ENCODE measurements around the gene ZNF609. TPM values are rescaled to one million over a fixed set of nuclear protein-coding genes. Genes with fewer than 3 reads are reported as not detected.

Gene ZNF609
- total RNA-seq, 1 experiment from 2014 or later: 35.0 TPM

GRCh38 chr15:64688770-64689169 is 228.4 kb downstream of the ZNF609 start:
- CTCF ChIA-PET: no interaction called here
- intact Hi-C loops (cut with micrococcal nuclease; ENCODE audit: unreplicated experiment): loop anchor here (10.0 kb wide), 1 partner anchor 474 kb away; no protein-coding TSS in a partner anchor

GRCh38 chr15:64690008-64690407 is 229.6 kb downstream of the ZNF609 start:
- CTCF ChIA-PET: interaction anchor here (1.2 kb wide), 1 partner anchor 38 kb away, joined by 4 read pairs; no protein-coding TSS in a partner anchor
- intact Hi-C loops (cut with micrococcal nuclease; ENCODE audit: unreplicated experiment): no loop called here
- no peaks in the 10 kb centered on the region for H3K9me3 ChIP-seq (ENCODE audit: low read depth, low read length, poor library complexity, severe bottlenecking)
- TF ChIP-seq EZH2 (IDR thresholded peaks at IDR 0.05; ENCODE audit: borderline replicate concordance, low read depth, low read length, poor library complexity, severe bottlenecking) (no peak), CTCF (conservative IDR thresholded peaks at IDR 0.05; ENCODE audit: low read depth, low read length) (no peak)
- POLR2A ChIA-PET (ENCODE audit: low non-redundant PET): no interaction called here
- DNase-seq (ENCODE audit: low spot score): no peak
- H3K36me3 ChIP-seq (ENCODE audit: insufficient read depth, low read length, poor library complexity, severe bottlenecking): peaks cover 58% of the 10 kb centered on the region
- no peaks in the 10 kb centered on the region for H3K27me3 ChIP-seq (replicated peaks; ENCODE audit: insufficient read depth, low read depth, low read length, poor library complexity)
- no TSS peak for BruUV-seq (replicated peaks)
- H3K4me1 ChIP-seq (ENCODE audit: insufficient read depth, low read length, poor library complexity, severe bottlenecking): no peaks in the 10 kb centered on the region
- H3K27ac ChIP-seq (ENCODE audit: low read depth, low read length, poor library complexity, severe bottlenecking): no peak overlapping the region
- H3K4me3 ChIP-seq (ENCODE audit: low read depth, low read length, poor library complexity, severe bottlenecking): no peak overlapping the region

More at GRCh38 chr15:64688770-64689169, 228.4 kb downstream of the ZNF609 start:
- no peaks in the 10 kb centered on the region for H3K27me3 ChIP-seq (replicated peaks; ENCODE audit: insufficient read depth, low read depth, low read length, poor library complexity)
- POLR2A ChIA-PET (ENCODE audit: low non-redundant PET): interaction anchor here (0.6 kb wide), 1 partner anchor 20 kb away, joined by 12 read pairs; no protein-coding TSS in a partner anchor
- BruUV-seq (replicated peaks): no TSS peak
- DNase-seq (ENCODE audit: low spot score): no peak
- no peak overlapping the region for H3K27ac ChIP-seq (ENCODE audit: low read depth, low read length, poor library complexity, severe bottlenecking)
- H3K36me3 ChIP-seq (ENCODE audit: insufficient read depth, low read length, poor library complexity, severe bottlenecking): peaks cover 66% of the 10 kb centered on the region
- H3K9me3 ChIP-seq (ENCODE audit: low read depth, low read length, poor library complexity, severe bottlenecking): no peaks in the 10 kb centered on the region
- H3K4me1 ChIP-seq (ENCODE audit: insufficient read depth, low read length, poor library complexity, severe bottlenecking): no peaks in the 10 kb centered on the region
- no peak for TF ChIP-seq CTCF (conservative IDR thresholded peaks at IDR 0.05; ENCODE audit: low read depth, low read length)
- no peak for TF ChIP-seq EZH2 (IDR thresholded peaks at IDR 0.05; ENCODE audit: borderline replicate concordance, low read depth, low read length, poor library complexity, severe bottlenecking)
- no peak overlapping the region for H3K4me3 ChIP-seq (ENCODE audit: low read depth, low read length, poor library complexity, severe bottlenecking)

- H3K4me3 ChIP-seq (ENCODE audit: low read depth, low read length, poor library complexity, severe bottlenecking): no peak overlapping the region
- TF ChIP-seq CTCF (conservative IDR thresholded peaks at IDR 0.05; ENCODE audit: low read depth, low read length) (peak; percentile 27; the same call in 1 of the 2 replicates), EZH2 (IDR thresholded peaks at IDR 0.05; ENCODE audit: borderline replicate concordance, low read depth, low read length, poor library complexity, severe bottlenecking) (no peak)
- ChIA-PET CTCF (interaction anchor here (0.5 to 1.2 kb wide), 2 partner anchors 37 to 301 kb away, joined by 3 to 4 read pairs; no protein-coding TSS in a partner anchor), POLR2A (ENCODE audit: low non-redundant PET) (interaction anchor here (0.7 kb wide), 1 partner anchor 1808 kb away, joined by 3 read pairs; no protein-coding TSS in a partner anchor)
- no peaks in the 10 kb centered on the region for H3K27me3 ChIP-seq (replicated peaks; ENCODE audit: insufficient read depth, low read depth, low read length, poor library complexity)
- intact Hi-C loops (cut with micrococcal nuclease; ENCODE audit: unreplicated experiment): no loop called here
- H3K9me3 ChIP-seq (ENCODE audit: low read depth, low read length, poor library complexity, severe bottlenecking): no peaks in the 10 kb centered on the region
- H3K27ac ChIP-seq (ENCODE audit: low read depth, low read length, poor library complexity, severe bottlenecking): no peak overlapping the region
- peaks cover 6% of the 10 kb centered on the region for H3K4me1 ChIP-seq (ENCODE audit: insufficient read depth, low read length, poor library complexity, severe bottlenecking)
- H3K36me3 ChIP-seq (ENCODE audit: insufficient read depth, low read length, poor library complexity, severe bottlenecking): peaks cover 51% of the 10 kb centered on the region
- no peak for DNase-seq (ENCODE audit: low spot score)
- BruUV-seq (replicated peaks): no TSS peak
These were observed 230.4 kb downstream of the ZNF609 start for GRCh38 chr15:64690578-64691296.

All from A673 (cell line).